HEK293 (cell line): Measurements from ENCODE around the gene CYBA.

ENCODE experiments used
- CTCF ChIA-PET: fragments of 350-600 bp; formaldehyde crosslinking; extraction: SDS; loops from one replicate; lab custom pipeline; 2021; ENCODE audit warnings: antibody characterized with exemption; lab: Yijun Ruan, JAX
- POLR2A ChIA-PET: fragments of 300-600 bp; formaldehyde crosslinking; extraction: SDS; loops from one replicate; lab custom pipeline; 2020; ENCODE audit warnings: antibody characterized with exemption, inconsistent platforms; lab: Yijun Ruan, JAX
- H3K27ac ChIP-seq: fragments of 200-500 bp; sonication (Bioruptor generic); 2 replicates; pipeline ENCODE4 v1.5.1; 2014; ENCODE audit warnings: low read depth, low read length, control low read depth, inconsistent platforms; ENCODE audit errors: extremely low read depth
- H3K36me3 ChIP-seq, 2 experiments: fragments of 200-500 bp in 1 of 2; sonication (Bioruptor generic) in 1 of 2; 1 replicate in 1 of 2; 2 replicates in 1 of 2; pipeline ENCODE4 v1.5.1; 2014 to 2017; ENCODE audit warnings: inconsistent platforms in 2 of 2, low read length in 2 of 2; ENCODE audit not compliant: control insufficient read depth in 2 of 2, insufficient read depth in 1 of 2
- H3K4me1 ChIP-seq: fragments of 200-500 bp; sonication (Bioruptor generic); 2 replicates; pipeline ENCODE4 v1.5.1; 2014; ENCODE audit warnings: mild to moderate bottlenecking, low read length, inconsistent platforms; ENCODE audit not compliant: control insufficient read depth, insufficient read depth
- H3K4me3 ChIP-seq: 2 replicates; pipeline ENCODE4 v1.5.1; 2011; ENCODE audit warnings: low read depth, mild to moderate bottlenecking, control low read depth, low read length, moderate library complexity
- H3K9me3 ChIP-seq: fragments of 200-500 bp; sonication (Bioruptor generic); 2 replicates; pipeline ENCODE4 v1.5.1; 2014; ENCODE audit warnings: low read depth, low read length, inconsistent platforms; ENCODE audit not compliant: control insufficient read depth, insufficient read depth
- GLIS2 ChIP-seq: fragments of 450-650 bp; formaldehyde crosslinking; IDR thresholded peaks from 2 replicates; pipeline ENCODE4 v1.5.1; 2016; ENCODE audit warnings: missing biosample characterization, missing genetic modification characterization
- KLF8 ChIP-seq: fragments of 450-650 bp; formaldehyde crosslinking; IDR thresholded peaks from 2 replicates; pipeline ENCODE4 v1.5.1; 2016; ENCODE audit warnings: missing biosample characterization, missing genetic modification characterization
- SCRT1 ChIP-seq: fragments of 450-650 bp; formaldehyde crosslinking; IDR thresholded peaks from 2 replicates; pipeline ENCODE4 v1.5.1; 2016; ENCODE audit warnings: missing biosample characterization, missing genetic modification characterization, borderline replicate concordance
- SP7 ChIP-seq: fragments of 450-650 bp; formaldehyde crosslinking; IDR thresholded peaks from 2 replicates; pipeline ENCODE4 v1.5.1; 2016; ENCODE audit warnings: missing biosample characterization, missing genetic modification characterization
- TCF7L2 ChIP-seq: IDR thresholded peaks from 2 replicates; pipeline ENCODE4 v1.6.1; 2011; ENCODE audit warnings: low read depth, mild to moderate bottlenecking, inconsistent platforms, low read length, moderate library complexity, borderline replicate concordance
- ZBTB7A ChIP-seq: fragments of 450-650 bp; formaldehyde crosslinking; IDR thresholded peaks from 2 replicates; pipeline ENCODE4 v1.5.1; 2016; ENCODE audit warnings: low read depth, missing biosample characterization, missing genetic modification characterization
- ZNF133 ChIP-seq: fragments of 450-650 bp; formaldehyde crosslinking; IDR thresholded peaks from 2 replicates; pipeline ENCODE4 v1.5.1; 2016; ENCODE audit warnings: missing biosample characterization, missing genetic modification characterization
- ZNF174 ChIP-seq: fragments of 450-650 bp; formaldehyde crosslinking; IDR thresholded peaks from 2 replicates; pipeline ENCODE4 v1.5.0; 2017; ENCODE audit warnings: missing biosample characterization, mild to moderate bottlenecking, missing genetic modification characterization
- ZNF221 ChIP-seq: fragments of 450-650 bp; formaldehyde crosslinking; IDR thresholded peaks from 2 replicates; pipeline ENCODE4 v1.5.1; 2017; ENCODE audit warnings: missing biosample characterization, missing genetic modification characterization, borderline replicate concordance
- ZNF23 ChIP-seq: fragments of 450-650 bp; formaldehyde crosslinking; IDR thresholded peaks from 2 replicates; pipeline ENCODE4 v1.5.1; 2016; ENCODE audit warnings: missing biosample characterization, missing genetic modification characterization, borderline replicate concordance
- ZNF302 ChIP-seq: fragments of 450-650 bp; formaldehyde crosslinking; IDR thresholded peaks from 2 replicates; pipeline ENCODE4 v1.5.1; 2016; ENCODE audit warnings: missing biosample characterization, missing genetic modification characterization, low read depth
- ZNF324 ChIP-seq: fragments of 450-650 bp; formaldehyde crosslinking; IDR thresholded peaks from 2 replicates; pipeline ENCODE4 v1.5.1; 2016; ENCODE audit warnings: missing biosample characterization, missing genetic modification characterization
- ZNF350 ChIP-seq: fragments of 450-650 bp; formaldehyde crosslinking; IDR thresholded peaks from 2 replicates; pipeline ENCODE4 v1.5.0; 2017; ENCODE audit warnings: missing biosample characterization, mild to moderate bottlenecking, missing genetic modification characterization
- ZNF37A ChIP-seq: fragments of 450-650 bp; IDR thresholded peaks from 2 replicates; pipeline ENCODE4 v1.5.1; 2018; ENCODE audit warnings: missing biosample characterization, missing genetic modification characterization
- ZNF664 ChIP-seq: fragments of 450-650 bp; formaldehyde crosslinking; IDR thresholded peaks from 2 replicates; pipeline ENCODE4 v1.5.1; 2016; ENCODE audit warnings: missing biosample characterization, missing genetic modification characterization
- ZSCAN23 ChIP-seq: fragments of 450-650 bp; formaldehyde crosslinking; IDR thresholded peaks from 2 replicates; pipeline ENCODE4 v1.5.1; 2016; ENCODE audit warnings: missing biosample characterization, missing genetic modification characterization
- TF ChIP-seq, protein P1 (sequence below): fragments of 450-650 bp; formaldehyde crosslinking; IDR thresholded peaks from 2 replicates; pipeline ENCODE4 v1.5.1; 2017; ENCODE audit warnings: missing biosample characterization, missing genetic modification characterization
- TF ChIP-seq, protein P2 (sequence below): fragments of 450-650 bp; formaldehyde crosslinking; IDR thresholded peaks from 2 replicates; pipeline ENCODE4 v1.5.1; 2017; ENCODE audit warnings: missing biosample characterization, missing genetic modification characterization
- TF ChIP-seq, protein P3 (sequence below): fragments of 450-650 bp; formaldehyde crosslinking; IDR thresholded peaks from 2 replicates; pipeline ENCODE4; 2016; ENCODE audit warnings: missing biosample characterization, missing genetic modification characterization

Gene CYBA

DNA sequence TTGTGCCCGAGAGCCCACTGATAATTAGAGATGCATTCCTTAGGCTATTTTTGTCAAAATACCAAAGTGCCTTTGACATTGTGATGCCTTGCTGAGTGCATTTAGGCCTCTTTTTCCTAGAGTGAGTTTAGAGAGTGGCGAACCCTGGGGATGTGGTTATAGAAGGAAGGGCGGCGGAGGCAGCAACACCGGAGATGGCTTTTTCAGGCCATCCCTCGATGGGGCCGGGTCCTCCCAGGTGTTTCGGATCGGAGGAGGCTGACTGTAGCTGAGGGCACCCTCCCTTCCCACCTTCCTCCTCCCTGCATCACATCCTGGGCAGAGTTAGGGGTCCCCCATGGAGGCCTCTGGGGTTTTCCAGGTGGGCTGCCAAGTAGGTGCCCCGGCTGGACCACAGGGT is 42.0 kb upstream of the CYBA start:
- CTCF ChIA-PET = no interaction called here

DNA sequence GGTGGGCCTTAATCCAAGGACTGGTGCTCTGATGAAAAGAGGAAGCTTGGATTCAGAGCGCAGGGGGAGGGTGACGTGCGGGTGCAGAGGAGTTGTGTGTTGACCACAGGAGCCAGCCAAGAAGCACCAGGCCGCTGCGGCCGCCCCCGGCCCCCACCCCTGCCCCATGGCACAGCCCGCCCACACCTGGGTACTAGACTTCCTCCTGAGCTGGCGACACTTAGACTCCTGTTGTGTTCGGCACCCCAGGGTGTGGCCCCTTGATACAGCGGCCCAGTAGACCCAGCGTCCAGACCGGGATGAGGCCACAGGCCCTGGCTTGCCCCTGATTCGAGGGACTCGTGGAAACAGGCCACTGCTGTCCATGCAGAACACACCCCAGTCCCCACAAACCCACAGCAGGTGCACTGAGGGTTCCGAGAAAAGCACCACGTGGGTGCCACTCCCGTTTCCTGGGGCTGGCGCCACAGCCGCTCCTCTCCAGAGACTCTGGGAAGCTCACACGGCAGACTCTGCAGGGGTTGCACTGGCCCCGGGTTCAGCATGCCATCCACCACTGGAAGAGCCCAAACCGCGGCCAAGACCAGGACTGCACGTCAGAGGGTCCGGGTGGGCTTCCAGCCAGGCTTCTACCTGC is 41.2 kb upstream of the CYBA start:
- CTCF ChIA-PET = interaction anchor here (1.0 kb wide), 1 partner anchor 19 kb away, joined by 4 read pairs; no protein-coding TSS in a partner anchor
- no peak overlapping the region for H3K4me3 ChIP-seq
- TF ChIP-seq, protein P1, sequence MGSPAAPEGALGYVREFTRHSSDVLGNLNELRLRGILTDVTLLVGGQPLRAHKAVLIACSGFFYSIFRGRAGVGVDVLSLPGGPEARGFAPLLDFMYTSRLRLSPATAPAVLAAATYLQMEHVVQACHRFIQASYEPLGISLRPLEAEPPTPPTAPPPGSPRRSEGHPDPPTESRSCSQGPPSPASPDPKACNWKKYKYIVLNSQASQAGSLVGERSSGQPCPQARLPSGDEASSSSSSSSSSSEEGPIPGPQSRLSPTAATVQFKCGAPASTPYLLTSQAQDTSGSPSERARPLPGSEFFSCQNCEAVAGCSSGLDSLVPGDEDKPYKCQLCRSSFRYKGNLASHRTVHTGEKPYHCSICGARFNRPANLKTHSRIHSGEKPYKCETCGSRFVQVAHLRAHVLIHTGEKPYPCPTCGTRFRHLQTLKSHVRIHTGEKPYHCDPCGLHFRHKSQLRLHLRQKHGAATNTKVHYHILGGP = no peak
- TF ChIP-seq ZNF174 (tag by site-specific recombination) = no peak
- no peaks in the 10 kb centered on the region for H3K9me3 ChIP-seq
- POLR2A ChIA-PET = no interaction called here
- peaks cover 0 to 5% of the 10 kb centered on the region in 2 experiments; a peak in 1 of 3 replicates for H3K36me3 ChIP-seq
- no peak overlapping the region for H3K27ac ChIP-seq
- H3K4me1 ChIP-seq = peaks cover 3% of the 10 kb centered on the region; the same call in 1 of the 2 replicates

More for the DNA sequence above, 42.0 kb upstream of the CYBA start:
- Histone ChIP-seq H3K4me3 (no peak overlapping the region), H3K36me3 (peaks cover 0 to 14% of the 10 kb centered on the region in 2 experiments; a peak in 1 of 3 replicates), H3K27ac (no peak overlapping the region), H3K4me1 (peaks cover 3% of the 10 kb centered on the region; the same call in 1 of the 2 replicates), H3K9me3 (no peaks in the 10 kb centered on the region)
- POLR2A ChIA-PET = interaction anchor here (0.6 kb wide), 1 partner anchor 93 kb away, joined by 4 read pairs; no protein-coding TSS in a partner anchor
- TF ChIP-seq ZNF324 (tag by site-specific recombination) (no peak), SCRT1 (tag by site-specific recombination) (no peak), ZNF302 (no peak), ZNF350 (tag by site-specific recombination) (no peak), KLF8 (no peak), ZNF664 (tag by site-specific recombination) (no peak), SP7 (tag by site-specific recombination) (no peak), TCF7L2 (no peak), ZNF37A (no peak), ZNF221 (tag by site-specific recombination) (no peak)
- TF ChIP-seq, protein P2, sequence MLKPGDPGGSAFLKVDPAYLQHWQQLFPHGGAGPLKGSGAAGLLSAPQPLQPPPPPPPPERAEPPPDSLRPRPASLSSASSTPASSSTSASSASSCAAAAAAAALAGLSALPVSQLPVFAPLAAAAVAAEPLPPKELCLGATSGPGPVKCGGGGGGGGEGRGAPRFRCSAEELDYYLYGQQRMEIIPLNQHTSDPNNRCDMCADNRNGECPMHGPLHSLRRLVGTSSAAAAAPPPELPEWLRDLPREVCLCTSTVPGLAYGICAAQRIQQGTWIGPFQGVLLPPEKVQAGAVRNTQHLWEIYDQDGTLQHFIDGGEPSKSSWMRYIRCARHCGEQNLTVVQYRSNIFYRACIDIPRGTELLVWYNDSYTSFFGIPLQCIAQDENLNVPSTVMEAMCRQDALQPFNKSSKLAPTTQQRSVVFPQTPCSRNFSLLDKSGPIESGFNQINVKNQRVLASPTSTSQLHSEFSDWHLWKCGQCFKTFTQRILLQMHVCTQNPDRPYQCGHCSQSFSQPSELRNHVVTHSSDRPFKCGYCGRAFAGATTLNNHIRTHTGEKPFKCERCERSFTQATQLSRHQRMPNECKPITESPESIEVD (tag by site-specific recombination) = no peak
- TF ChIP-seq, protein P3, sequence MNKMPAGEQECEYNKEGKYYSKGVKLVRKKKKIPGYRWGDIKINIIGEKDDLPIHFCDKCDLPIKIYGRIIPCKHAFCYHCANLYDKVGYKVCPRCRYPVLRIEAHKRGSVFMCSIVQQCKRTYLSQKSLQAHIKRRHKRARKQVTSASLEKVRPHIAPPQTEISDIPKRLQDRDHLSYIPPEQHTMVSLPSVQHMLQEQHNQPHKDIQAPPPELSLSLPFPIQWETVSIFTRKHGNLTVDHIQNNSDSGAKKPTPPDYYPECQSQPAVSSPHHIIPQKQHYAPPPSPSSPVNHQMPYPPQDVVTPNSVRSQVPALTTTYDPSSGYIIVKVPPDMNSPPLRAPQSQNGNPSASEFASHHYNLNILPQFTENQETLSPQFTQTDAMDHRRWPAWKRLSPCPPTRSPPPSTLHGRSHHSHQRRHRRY (tag by site-specific recombination) = no peak

DNA sequence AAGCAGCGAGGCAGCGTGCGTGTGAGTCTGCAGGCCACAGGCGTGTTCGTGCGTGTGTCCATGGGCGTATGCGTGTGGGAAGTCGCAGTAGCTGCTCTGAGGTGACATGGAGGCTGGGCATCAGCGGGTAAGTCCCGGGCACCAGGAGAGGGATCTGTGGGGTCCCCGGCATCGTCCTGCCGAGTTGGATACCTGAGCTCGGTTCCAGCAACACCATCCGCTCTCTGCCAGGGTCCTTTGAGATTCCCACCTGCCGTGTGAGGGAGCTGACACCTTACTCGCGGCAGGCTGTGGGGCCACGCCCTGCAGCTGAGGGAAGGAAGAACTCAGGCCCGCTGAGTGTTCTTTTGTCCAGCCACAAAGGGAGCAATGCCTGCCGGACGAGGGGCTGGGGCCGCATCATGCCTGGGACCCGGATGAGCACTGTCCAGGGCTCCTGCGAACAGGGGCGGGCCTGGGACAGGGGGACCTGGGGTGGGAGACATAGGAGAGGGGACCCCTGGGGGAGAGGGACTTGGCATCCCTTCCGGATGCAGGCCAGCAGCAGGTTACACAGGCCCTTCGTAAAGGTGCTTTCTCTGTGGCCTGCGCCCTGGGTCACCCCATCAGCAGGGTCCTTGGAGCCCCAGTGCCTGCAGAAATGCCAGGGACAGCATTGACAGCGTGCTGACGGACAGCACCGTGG is 40.4 kb upstream of the CYBA start:
- POLR2A ChIA-PET = no interaction called here
- no peak overlapping the region for H3K4me3 ChIP-seq
- H3K4me1 ChIP-seq = peaks cover 3% of the 10 kb centered on the region; the same call in 1 of the 2 replicates
- peaks cover 0 to 5% of the 10 kb centered on the region in 2 experiments; a peak in 1 of 3 replicates for H3K36me3 ChIP-seq
- TF ChIP-seq ZSCAN23 (no peak), ZNF133 (tag by site-specific recombination) (no peak), TCF7L2 (no peak), ZNF23 (tag by site-specific recombination) (no peak), ZBTB7A (no peak), GLIS2 (tag by site-specific recombination) (no peak)
- CTCF ChIA-PET = interaction anchor here (1.0 kb wide), 1 partner anchor 18 kb away, joined by 4 read pairs; no protein-coding TSS in a partner anchor
- no peak overlapping the region for H3K27ac ChIP-seq
- no peaks in the 10 kb centered on the region for H3K9me3 ChIP-seq
